CD4-positive, alpha-beta T cell (primary cell): Measurements from ENCODE around the gene GPR142. TPM values are rescaled to one million over a fixed set of nuclear protein-coding genes. Genes with fewer than 3 reads are reported as not detected.

Experiments
- ATAC-seq: fragments of 200-7000 bp; cut with Tn5 transposase; one replicate; pipeline ENCODE4 v1.10.0; 2022; ENCODE audit warnings: mild to moderate bottlenecking; ENCODE audit not compliant: poor library complexity
- CTCF ChIA-PET: fragments of 350-600 bp; sonication (Branson Sonifier 250); formaldehyde crosslinking; loops from one replicate; lab custom pipeline; 2021; ENCODE audit warnings: antibody characterized with exemption, inconsistent platforms; lab: Charles Lee
- POLR2A ChIA-PET: fragments of 350-600 bp; sonication (Branson Sonifier 250); formaldehyde crosslinking; loops from one replicate; lab custom pipeline; 2021; ENCODE audit warnings: antibody characterized with exemption, inconsistent platforms; lab: Charles Lee
- DNase-seq, 14 experiments: peaks; one replicate each; pipeline ENCODE4 v3.0.0-alpha.2; 2013 to 2020; ENCODE audit warnings: mixed read lengths in 2 of 14
- H3K27ac ChIP-seq, 2 donors: one replicate each; pipeline versions ENCODE4 v1.5.1 to v1.7.0; 2013; ENCODE audit warnings: low read length in 2 of 2, low read depth in 1 of 2, mild to moderate bottlenecking in 1 of 2
- H3K27me3 ChIP-seq, 2 experiments: 1 replicate in 1 of 2; 2 replicates in 1 of 2; pipeline versions ENCODE4 v1.6.1 to v1.7.0; 2013; ENCODE audit warnings: low read length in 2 of 2, control low read depth in 1 of 2, mild to moderate bottlenecking in 1 of 2, moderate library complexity in 1 of 2; ENCODE audit not compliant: insufficient read depth in 2 of 2, control insufficient read depth in 1 of 2
- H3K36me3 ChIP-seq: one replicate; pipeline ENCODE4 v1.6.1; 2013; ENCODE audit warnings: low read length, control low read depth; ENCODE audit not compliant: insufficient read depth
- H3K4me1 ChIP-seq: one replicate; pipeline ENCODE4 v1.6.1; 2013; ENCODE audit warnings: low read length, control low read depth; ENCODE audit not compliant: insufficient read depth
- H3K4me3 ChIP-seq: one replicate; pipeline ENCODE4 v1.5.1; 2013; ENCODE audit warnings: mild to moderate bottlenecking, low read length, moderate library complexity
- H3K9me3 ChIP-seq, 2 experiments: 1 replicate in 1 of 2; 2 replicates in 1 of 2; pipeline versions ENCODE4 v1.6.1 to v1.7.0; 2013; ENCODE audit warnings: low read length in 2 of 2, mild to moderate bottlenecking in 2 of 2, control low read depth in 1 of 2, moderate library complexity in 1 of 2; ENCODE audit not compliant: control insufficient read depth in 1 of 2, insufficient read depth in 1 of 2
- H3K27ac Mint-ChIP-seq: one replicate; pipeline ENCODE4 v1.8.0; 2020; ENCODE audit warnings: mixed read lengths
- H3K27me3 Mint-ChIP-seq: one replicate; pipeline ENCODE4 v1.8.0; 2021; ENCODE audit warnings: mixed read lengths
- H3K36me3 Mint-ChIP-seq: one replicate; pipeline ENCODE4 v1.8.0; 2021; ENCODE audit warnings: low read depth, mixed read lengths
- H3K4me1 Mint-ChIP-seq: one replicate; pipeline ENCODE4 v1.8.0; 2021; ENCODE audit warnings: low read depth, mixed read lengths
- H3K4me3 Mint-ChIP-seq: one replicate; pipeline ENCODE4 v1.8.0; 2020; ENCODE audit warnings: mild to moderate bottlenecking, mixed read lengths
- H3K9me3 Mint-ChIP-seq: one replicate; pipeline ENCODE4 v1.8.0; 2020; ENCODE audit warnings: mixed read lengths
- CTCF ChIP-seq: fragments of 200-600 bp; IDR thresholded peaks from one replicate; pipeline ENCODE4 v1.8.0; 2022; ENCODE audit warnings: antibody characterized with exemption, mild to moderate bottlenecking
- intact Hi-C, 2 experiments: fragments of 100-400 bp; cut with DNase I in 1 of 2; cut with micrococcal nuclease in 1 of 2; formaldehyde crosslinking; loops; one replicate each; pipeline versions ENCODE4 v1.15.1 to v1.9.0; 2023 to 2025; cut with DNase I, micrococcal nuclease
- total RNA-seq, 174 experiments: library from RNA in 2 of 174; stranded (reverse) in 2 of 174; gene quantifications; one replicate each; pipeline ENCODE4 v1.2.3 and lab custom pipeline; 2021 to 2026

GPR142 gene
- total RNA-seq, 2 experiments from 2014 or later = not detected

GRCh38 chr17:74408262-74408661 lies 41.0 kb downstream of the GPR142 start:
- intact Hi-C loops = no loop called here
- H3K9me3 ChIP-seq = no peaks in the 10 kb centered on the region
- Mint-ChIP-seq H3K4me3 (no peak overlapping the region), H3K4me1 (no peaks in the 10 kb centered on the region), H3K9me3 (no peaks in the 10 kb centered on the region), H3K27ac (no peak overlapping the region), H3K36me3 (no peaks in the 10 kb centered on the region), H3K27me3 (peaks cover 12% of the 10 kb centered on the region)
- TF ChIP-seq CTCF = no peak
- DNase-seq (no peak), ATAC-seq (no peak)
- no peaks in the 10 kb centered on the region for H3K27me3 ChIP-seq
- ChIA-PET POLR2A (no interaction called here), CTCF (no interaction called here)
- H3K36me3 ChIP-seq = no peaks in the 10 kb centered on the region
- no peaks in the 10 kb centered on the region for H3K4me1 ChIP-seq
- no peak overlapping the region for H3K27ac ChIP-seq
- H3K4me3 ChIP-seq = no peak overlapping the region

- ChIA-PET POLR2A (no interaction called here), CTCF (no interaction called here)
- Histone ChIP-seq H3K4me3 (no peak overlapping the region), H3K4me1 (no peaks in the 10 kb centered on the region), H3K9me3 (no peaks in the 10 kb centered on the region), H3K27ac (no peak overlapping the region), H3K27me3 (no peaks in the 10 kb centered on the region), H3K36me3 (no peaks in the 10 kb centered on the region)
- TF ChIP-seq CTCF = no peak
- H3K36me3 Mint-ChIP-seq = no peaks in the 10 kb centered on the region
- H3K9me3 Mint-ChIP-seq = no peaks in the 10 kb centered on the region
- intact Hi-C loops = no loop called here
- peaks cover 15% of the 10 kb centered on the region for H3K27me3 Mint-ChIP-seq
- no peak for DNase-seq
- no peak overlapping the region for H3K27ac Mint-ChIP-seq
- H3K4me3 Mint-ChIP-seq = no peak overlapping the region
- no peaks in the 10 kb centered on the region for H3K4me1 Mint-ChIP-seq
- ATAC-seq = no peak
These were observed 41.5 kb downstream of the GPR142 start for GRCh38 chr17:74408815-74409214.

DNA sequence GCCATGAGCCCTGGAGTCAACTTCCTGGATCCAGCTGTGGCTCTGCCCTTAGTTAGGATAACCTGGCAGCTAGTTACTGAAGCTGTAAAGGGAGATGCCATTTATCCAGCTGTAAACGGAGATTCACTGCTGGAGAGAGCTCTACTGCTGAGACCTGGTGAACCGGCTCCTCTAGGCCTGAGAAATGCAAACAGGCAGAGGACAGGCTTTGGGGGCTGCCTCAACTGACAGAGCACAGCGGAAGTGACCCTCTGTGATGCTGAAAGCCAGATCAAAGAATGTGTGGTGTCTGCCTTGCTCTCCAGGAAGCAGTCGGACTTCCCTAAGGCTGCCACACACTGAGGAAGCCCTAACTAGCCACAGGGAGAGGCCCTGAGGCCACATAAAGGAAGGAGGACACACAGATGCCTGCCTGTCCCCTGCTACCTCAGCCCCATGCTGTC lies 42.7 kb downstream of the GPR142 start:
- H3K27me3 ChIP-seq = no peaks in the 10 kb centered on the region
- no peak overlapping the region for H3K4me3 ChIP-seq
- H3K9me3 Mint-ChIP-seq = no peaks in the 10 kb centered on the region
- H3K27me3 Mint-ChIP-seq = peaks cover 17% of the 10 kb centered on the region
- TF ChIP-seq CTCF = no peak
- H3K36me3 Mint-ChIP-seq = no peaks in the 10 kb centered on the region
- ATAC-seq (no peak), DNase-seq (no peak)
- no peaks in the 10 kb centered on the region for H3K36me3 ChIP-seq
- intact Hi-C loops = no loop called here
- H3K4me3 Mint-ChIP-seq = no peak overlapping the region
- H3K4me1 ChIP-seq = no peaks in the 10 kb centered on the region
- POLR2A ChIA-PET = no interaction called here
- CTCF ChIA-PET = no interaction called here
- H3K27ac Mint-ChIP-seq = no peak overlapping the region
- H3K4me1 Mint-ChIP-seq = no peaks in the 10 kb centered on the region
- no peak overlapping the region for H3K27ac ChIP-seq
- no peaks in the 10 kb centered on the region for H3K9me3 ChIP-seq
